Measurements from ENCODE around the gene PLXNB2.
A peak's percentile ranks its signal among the peaks of the same experiment; 100 is the strongest.

Gene PLXNB2

GRCh38 chr22:50264104-50264745 lies 43.2 kb downstream of the PLXNB2 start:
- no peak overlapping the region for H3K27ac ChIP-seq (ENCODE audit: extremely low read depth, low read depth, low read length)
- no peaks in the 10 kb centered on the region for H3K9me3 ChIP-seq (ENCODE audit: control insufficient read depth, insufficient read depth, low read depth, low read length)
- peaks cover 0 to 3% of the 10 kb centered on the region in 2 experiments; a peak in 2 of 3 replicates for H3K36me3 ChIP-seq (ENCODE audit: control insufficient read depth in 2 of 2, insufficient read depth in 1 of 2, low read length in 2 of 2)
- no peak overlapping the region for H3K4me3 ChIP-seq (ENCODE audit: low read depth, low read length)
- CTCF ChIA-PET = interaction anchor here (0.6 to 2.0 kb wide), 3 partner anchors 10 to 97 kb away, joined by 3 to 4 read pairs (median 3); partner anchors contain the start of gene HDAC10
- POLR2A ChIA-PET = interaction anchor here (1.0 to 2.6 kb wide), 3 partner anchors 8 to 20 kb away, joined by 3 to 12 read pairs (median 12); partner anchors contain the start of genes HDAC10 and TUBGCP6
- TF ChIP-seq ZFHX2 (tag by site-specific recombination; conservative IDR thresholded peaks at IDR 0.05) = peak; percentile 75
- TF ChIP-seq EGR2 (tag by site-specific recombination; IDR thresholded peaks at IDR 0.05; ENCODE audit: low read depth) = peak; percentile 64
- TF ChIP-seq, protein P1, sequence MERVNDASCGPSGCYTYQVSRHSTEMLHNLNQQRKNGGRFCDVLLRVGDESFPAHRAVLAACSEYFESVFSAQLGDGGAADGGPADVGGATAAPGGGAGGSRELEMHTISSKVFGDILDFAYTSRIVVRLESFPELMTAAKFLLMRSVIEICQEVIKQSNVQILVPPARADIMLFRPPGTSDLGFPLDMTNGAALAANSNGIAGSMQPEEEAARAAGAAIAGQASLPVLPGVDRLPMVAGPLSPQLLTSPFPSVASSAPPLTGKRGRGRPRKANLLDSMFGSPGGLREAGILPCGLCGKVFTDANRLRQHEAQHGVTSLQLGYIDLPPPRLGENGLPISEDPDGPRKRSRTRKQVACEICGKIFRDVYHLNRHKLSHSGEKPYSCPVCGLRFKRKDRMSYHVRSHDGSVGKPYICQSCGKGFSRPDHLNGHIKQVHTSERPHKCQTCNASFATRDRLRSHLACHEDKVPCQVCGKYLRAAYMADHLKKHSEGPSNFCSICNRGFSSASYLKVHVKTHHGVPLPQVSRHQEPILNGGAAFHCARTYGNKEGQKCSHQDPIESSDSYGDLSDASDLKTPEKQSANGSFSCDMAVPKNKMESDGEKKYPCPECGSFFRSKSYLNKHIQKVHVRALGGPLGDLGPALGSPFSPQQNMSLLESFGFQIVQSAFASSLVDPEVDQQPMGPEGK (tag by site-specific recombination; IDR thresholded peaks at IDR 0.05) = 0 out of 2 replicates have a peak, but pooled peaks have one; percentile 3
- no peak for TF ChIP-seq HOXD13 (CRISPR knock-in tag; IDR thresholded peaks at IDR 0.05; ENCODE audit: borderline replicate concordance)
- H3K4me1 ChIP-seq (ENCODE audit: control insufficient read depth, insufficient read depth, low read length) = peaks cover 11% of the 10 kb centered on the region

GRCh38 chr22:50262973-50263617 lies 44.4 kb downstream of the PLXNB2 start:
- Histone ChIP-seq H3K27ac (ENCODE audit: extremely low read depth, low read depth, low read length) (no peak overlapping the region), H3K4me1 (ENCODE audit: control insufficient read depth, insufficient read depth, low read length) (peaks cover 11% of the 10 kb centered on the region), H3K9me3 (ENCODE audit: control insufficient read depth, insufficient read depth, low read depth, low read length) (no peaks in the 10 kb centered on the region), H3K4me3 (ENCODE audit: low read depth, low read length) (no peak overlapping the region), H3K36me3 (ENCODE audit: control insufficient read depth in 2 of 2, insufficient read depth in 1 of 2, low read length in 2 of 2) (peaks cover 0 to 15% of the 10 kb centered on the region in 2 experiments; a peak in 2 of 3 replicates)
- ChIA-PET CTCF (interaction anchor here (0.9 to 2.8 kb wide), 6 partner anchors 9 to 235 kb away, joined by 3 to 10 read pairs (median 4); no protein-coding TSS in a partner anchor), POLR2A (interaction anchor here (0.9 to 2.6 kb wide), 4 partner anchors 9 to 26 kb away, joined by 3 to 12 read pairs (median 8); partner anchors contain the start of gene HDAC10)
- TF ChIP-seq ZFHX2 (tag by site-specific recombination; conservative IDR thresholded peaks at IDR 0.05) (0 out of 2 replicates have a peak, but pooled peaks have one; percentile 7), ZNF629 (tag by site-specific recombination; IDR thresholded peaks at IDR 0.05) (no peak), HIC1 (tag by site-specific recombination; IDR thresholded peaks at IDR 0.05) (peak; percentile 78; the same call in 1 of the 2 replicates), GLIS1 (tag by site-specific recombination; IDR thresholded peaks at IDR 0.05) (peak; percentile 48), GLIS2 (tag by site-specific recombination; IDR thresholded peaks at IDR 0.05) (no peak; the same call in none of the 2 replicates), ZBTB11 (tag by site-specific recombination; conservative IDR thresholded peaks at IDR 0.05; ENCODE audit: low read depth) (no peak), BCL11B (tag by site-specific recombination; IDR thresholded peaks at IDR 0.05; ENCODE audit: low read depth) (peak; percentile 66; the same call in 1 of the 2 replicates), ZNF548 (tag by site-specific recombination; IDR thresholded peaks at IDR 0.05) (no peak)
- TF ChIP-seq, protein P1 (tag by site-specific recombination; IDR thresholded peaks at IDR 0.05) = 0 out of 2 replicates have a peak, but pooled peaks have one; percentile 11
- TF ChIP-seq, protein P2, sequence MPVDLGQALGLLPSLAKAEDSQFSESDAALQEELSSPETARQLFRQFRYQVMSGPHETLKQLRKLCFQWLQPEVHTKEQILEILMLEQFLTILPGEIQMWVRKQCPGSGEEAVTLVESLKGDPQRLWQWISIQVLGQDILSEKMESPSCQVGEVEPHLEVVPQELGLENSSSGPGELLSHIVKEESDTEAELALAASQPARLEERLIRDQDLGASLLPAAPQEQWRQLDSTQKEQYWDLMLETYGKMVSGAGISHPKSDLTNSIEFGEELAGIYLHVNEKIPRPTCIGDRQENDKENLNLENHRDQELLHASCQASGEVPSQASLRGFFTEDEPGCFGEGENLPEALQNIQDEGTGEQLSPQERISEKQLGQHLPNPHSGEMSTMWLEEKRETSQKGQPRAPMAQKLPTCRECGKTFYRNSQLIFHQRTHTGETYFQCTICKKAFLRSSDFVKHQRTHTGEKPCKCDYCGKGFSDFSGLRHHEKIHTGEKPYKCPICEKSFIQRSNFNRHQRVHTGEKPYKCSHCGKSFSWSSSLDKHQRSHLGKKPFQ (tag by site-specific recombination; IDR thresholded peaks at IDR 0.05) = no peak

All from HEK293 (cell line).